SK-MEL-5 (cell line): Measurements from ENCODE around the gene TBCEL. TPM values are rescaled to one million over a fixed set of nuclear protein-coding genes. Genes with fewer than 3 reads are reported as not detected.

Experiments used
- DNase-seq: peaks from one replicate; pipeline ENCODE4 v3.0.0-alpha.2; 2016; ENCODE audit warnings: low read depth, low spot score
- in situ Hi-C: cut with HindIII; loops from 2 replicates; pipeline ENCODE4 v1.10.0; 2016; ENCODE audit warnings: low sequenced_read_pairs, high pct_unique_total_duplicates, low pct_unique_long_range_greater_than_20kb
- total RNA-seq: library from RNA; depleted of rRNA; stranded (reverse); fragments of >200 nt; shearing (Covaris generic); gene quantifications from 2 replicates; pipeline ENCODE4 v1.2.3, GENCODE V29; 2014

Gene TBCEL
- total RNA-seq, 1 experiment from 2014 or later: 12.6 TPM

GRCh38 chr11:121082670-121083069 is 58.8 kb downstream of the TBCEL start:
- no peak for DNase-seq
- in situ Hi-C loops: no loop called here

- in situ Hi-C loops: no loop called here
- DNase-seq: no peak
Observed at GRCh38 chr11:121086866-121087265, 63.0 kb downstream of the TBCEL start.

GRCh38 chr11:121089566-121089965 is 65.7 kb downstream of the TBCEL start:
- no peak for DNase-seq
- in situ Hi-C loops: no loop called here

GRCh38 chr11:121090145-121090721 is 66.3 kb downstream of the TBCEL start:
- DNase-seq: no peak
- in situ Hi-C loops: no loop called here

- in situ Hi-C loops: no loop called here
- DNase-seq: no peak
Observed at GRCh38 chr11:121091492-121092152, 67.7 kb downstream of the TBCEL start.

- peak; percentile 46 for DNase-seq
- in situ Hi-C loops: no loop called here
Observed at GRCh38 chr11:121095561-121095960, 71.7 kb downstream of the TBCEL start.

- DNase-seq: no peak
- in situ Hi-C loops: no loop called here
Observed at GRCh38 chr11:121099364-121099763, 75.5 kb downstream of the TBCEL start.

- in situ Hi-C loops: no loop called here
- no peak for DNase-seq
Observed at GRCh38 chr11:121099885-121100284, 76.0 kb downstream of the TBCEL start.

- DNase-seq: no peak
Observed at GRCh38 chr11:121100943-121101342, 77.0 kb downstream of the TBCEL start, which contains the start of gene TECTA. TECTA (plus strand) TSS chr11:121101243; CDS start chr11:121102666, 1,423 bp downstream.

GRCh38 chr11:121104312-121104762 is 80.4 kb downstream of the TBCEL start:
- DNase-seq: peak; percentile 40
- in situ Hi-C loops: no loop called here

More at GRCh38 chr11:121100943-121101342, 77.0 kb downstream of the TBCEL start, which contains the start of gene TECTA:
- in situ Hi-C loops: no loop called here

- in situ Hi-C loops: no loop called here
- no peak for DNase-seq
Observed at GRCh38 chr11:121105063-121105480, 81.2 kb downstream of the TBCEL start.

- peak; percentile 19 for DNase-seq
- in situ Hi-C loops: no loop called here
Observed at GRCh38 chr11:121105481-121106195, 81.7 kb downstream of the TBCEL start.

- in situ Hi-C loops: no loop called here
- DNase-seq: no peak
Observed at GRCh38 chr11:121106812-121107211, 82.9 kb downstream of the TBCEL start.

GRCh38 chr11:121108413-121108812 is 84.5 kb downstream of the TBCEL start:
- DNase-seq: no peak
- in situ Hi-C loops: no loop called here

- in situ Hi-C loops: no loop called here
Observed at GRCh38 chr11:121109471-121109870, 85.6 kb downstream of the TBCEL start.

GRCh38 chr11:121109916-121110586 is 86.1 kb downstream of the TBCEL start:
- DNase-seq: no peak
- in situ Hi-C loops: no loop called here

More at GRCh38 chr11:121109471-121109870, 85.6 kb downstream of the TBCEL start:
- no peak for DNase-seq

GRCh38 chr11:121110871-121111724 is 87.2 kb downstream of the TBCEL start:
- no peak for DNase-seq
- in situ Hi-C loops: no loop called here
